Activated CD4-positive, alpha-beta T cell treated with anti-CD3 and anti-CD28 coated beads, Interleukin-2, amount 10 ng/mL, durations not matched to agents 7 days and 5 days (primary cell): Measurements from ENCODE around the gene PPIA. TPM values are rescaled to one million over a fixed set of nuclear protein-coding genes. Genes with fewer than 3 reads are reported as not detected.
A peak's percentile ranks its signal among the peaks of the same experiment; 100 is the strongest.

Experiments used
- CTCF ChIA-PET: fragments of 350-600 bp; sonication (Branson Sonifier 250); formaldehyde crosslinking; loops from one replicate; lab custom pipeline; 2021; ENCODE audit warnings: antibody characterized with exemption; lab: Charles Lee
- POLR2A ChIA-PET: fragments of 350-600 bp; sonication (Branson Sonifier 250); formaldehyde crosslinking; loops from one replicate; lab custom pipeline; 2021; ENCODE audit warnings: antibody characterized with exemption; lab: Charles Lee
- DNase-seq: peaks from one replicate; pipeline ENCODE4 v3.0.0-alpha.2; 2020
- H3K27ac Mint-ChIP-seq: one replicate; pipeline ENCODE4 v1.8.0; 2021; ENCODE audit warnings: mild to moderate bottlenecking, moderate library complexity, mixed read lengths
- H3K27me3 Mint-ChIP-seq: one replicate; pipeline ENCODE4 v1.8.0; 2021; ENCODE audit warnings: mixed read lengths
- H3K36me3 Mint-ChIP-seq: one replicate; pipeline ENCODE4 v1.8.0; 2021; ENCODE audit warnings: low read depth, mixed read lengths
- H3K4me1 Mint-ChIP-seq: one replicate; pipeline ENCODE4 v1.8.0; 2021; ENCODE audit warnings: mixed read lengths
- H3K4me3 Mint-ChIP-seq: one replicate; pipeline ENCODE4 v1.8.0; 2021; ENCODE audit warnings: mild to moderate bottlenecking, moderate library complexity, mixed read lengths
- H3K9me3 Mint-ChIP-seq: one replicate; pipeline ENCODE4 v1.8.0; 2021; ENCODE audit warnings: mixed read lengths
- total RNA-seq, 2 experiments: library from RNA; stranded (reverse); gene quantifications; one replicate each; pipeline ENCODE4 v1.2.3, GENCODE V29; 2021

PPIA gene
- total RNA-seq, 2 experiments from 2014 or later: 1,993 to 2,183 TPM

GRCh38 chr7:44847920-44848634, 51.6 kb downstream of the PPIA start, which contains the start of gene H2AZ2:
H2AZ2 (minus strand) TSS chr7:44848087; CDS start chr7:44847971, 116 bp downstream.
- ChIA-PET CTCF (interaction anchor here (0.6 to 4.1 kb wide), 35 partner anchors 9 to 611 kb away, joined by 3 to 14 read pairs (median 4); partner anchors contain the start of genes DDX56, MYO1G, PURB and TBRG4), POLR2A (interaction anchor here (0.6 to 1.3 kb wide), 6 partner anchors 37 to 241 kb away, joined by 3 to 4 read pairs (median 3); partner anchors contain the start of genes OGDH and PURB)
- Mint-ChIP-seq H3K9me3 (no peaks in the 10 kb centered on the region), H3K4me1 (peaks cover 35% of the 10 kb centered on the region), H3K4me3 (peak within 1 kb of the TSS; percentile 91), H3K36me3 (peaks cover 18% of the 10 kb centered on the region), H3K27ac (peak within 1 kb of the TSS; percentile 99), H3K27me3 (no peaks in the 10 kb centered on the region)
- peak; percentile 100 for DNase-seq

GRCh38 chr7:44849259-44849884, 52.9 kb downstream of the PPIA start:
- Mint-ChIP-seq H3K9me3 (no peaks in the 10 kb centered on the region), H3K4me3 (peak overlapping the region; percentile 91), H3K27me3 (no peaks in the 10 kb centered on the region), H3K27ac (peak overlapping the region; percentile 99), H3K4me1 (peaks cover 32% of the 10 kb centered on the region), H3K36me3 (peaks cover 11% of the 10 kb centered on the region)
- POLR2A ChIA-PET: no interaction called here
- CTCF ChIA-PET: interaction anchor here (0.7 to 4.1 kb wide), 13 partner anchors 8 to 267 kb away, joined by 3 to 14 read pairs (median 5); partner anchors contain the start of gene PURB
- no peak for DNase-seq

DNA sequence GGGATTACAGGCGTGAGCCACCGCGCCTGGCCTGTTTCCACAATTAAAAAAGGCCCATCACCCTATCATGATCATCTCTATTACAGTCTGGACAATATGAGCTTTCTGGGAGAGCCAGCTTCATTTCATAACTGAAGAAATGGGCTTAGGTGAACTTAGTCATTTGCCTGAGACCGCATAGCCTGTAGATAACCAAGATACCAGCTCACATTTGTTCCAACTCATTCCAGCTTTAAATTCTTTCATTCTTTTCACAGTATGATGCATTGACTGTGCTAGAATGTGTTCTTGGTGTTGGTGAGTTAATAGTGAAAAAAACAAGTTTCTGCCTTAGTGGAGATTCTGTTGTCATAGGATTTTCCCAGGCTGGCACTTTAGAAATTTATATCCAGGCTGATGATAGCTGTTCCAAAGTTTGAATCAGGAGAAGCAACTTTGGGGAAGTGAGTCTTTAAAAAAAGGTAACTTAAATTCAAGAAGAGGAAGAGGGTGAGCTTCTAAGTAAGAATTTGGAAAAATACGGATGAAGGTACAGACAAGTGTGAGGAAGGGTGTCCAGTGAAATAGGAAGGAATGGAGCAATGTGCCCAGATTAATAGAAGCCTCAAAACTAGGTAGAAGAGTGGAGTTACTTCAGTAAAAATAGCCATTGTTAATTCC, 53.5 kb downstream of the PPIA start:
- Mint-ChIP-seq H3K36me3 (peaks cover 9% of the 10 kb centered on the region), H3K27ac (peak overlapping the region; percentile 99), H3K9me3 (no peaks in the 10 kb centered on the region), H3K4me3 (peak overlapping the region; percentile 91), H3K27me3 (no peaks in the 10 kb centered on the region), H3K4me1 (peaks cover 26% of the 10 kb centered on the region)
- no peak for DNase-seq
- POLR2A ChIA-PET: no interaction called here
- CTCF ChIA-PET: interaction anchor here (0.7 to 3.7 kb wide), 7 partner anchors 8 to 71 kb away, joined by 3 to 14 read pairs (median 4); no protein-coding TSS in a partner anchor

DNA sequence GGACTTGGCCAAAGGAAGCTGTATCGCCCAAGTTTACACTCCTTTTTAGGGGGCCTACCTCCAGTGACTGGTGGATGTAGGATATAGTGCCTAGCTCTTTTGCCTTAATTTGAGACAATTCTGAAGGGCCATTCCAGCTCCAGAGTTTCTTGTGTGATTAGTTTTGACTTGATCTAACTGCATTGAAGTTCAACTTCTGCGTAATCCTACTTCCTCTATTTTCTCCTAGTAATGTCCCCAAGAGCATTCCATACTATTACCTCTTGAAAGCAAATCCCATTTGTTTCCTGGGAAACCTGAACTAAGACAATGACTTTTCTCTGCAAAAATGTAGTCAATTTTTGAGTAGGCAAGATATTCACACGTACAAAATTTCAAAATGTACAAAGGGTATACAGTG, 56.1 kb downstream of the PPIA start:
- POLR2A ChIA-PET: no interaction called here
- Mint-ChIP-seq H3K27ac (no peak overlapping the region), H3K9me3 (no peaks in the 10 kb centered on the region), H3K36me3 (peaks cover 3% of the 10 kb centered on the region), H3K4me3 (no peak overlapping the region), H3K4me1 (peaks cover 22% of the 10 kb centered on the region), H3K27me3 (no peaks in the 10 kb centered on the region)
- DNase-seq: no peak
- CTCF ChIA-PET: interaction anchor here (0.7 to 1.2 kb wide), 3 partner anchors 68 to 283 kb away, joined by 3 to 4 read pairs (median 3); partner anchors contain the start of gene TMED4

Other genes with a start within 250 kb of the PPIA start
- 10 to 100 TPM; 83.6 to 84.9 TPM for gene DDX56, start 222.8 kb upstream of the PPIA start, total RNA-seq
- 10 to 100 TPM; 78.1 to 78.3 TPM for gene TMED4, start 214.4 kb upstream of the PPIA start, total RNA-seq
- 100 to 1,000 TPM; 114 to 121 TPM for gene OGDH, start 190.1 kb upstream of the PPIA start, total RNA-seq
- gene ZMIZ2, start 47.8 kb upstream of the PPIA start, total RNA-seq: 100 to 1,000 TPM in 1 of 2 experiments, 10 to 100 TPM in 1; 98.6 to 100 TPM
- 100 to 1,000 TPM; 327 to 404 TPM for gene H2AZ2, start 51.4 kb downstream of the PPIA start, total RNA-seq
- gene PURB, start 88.8 kb downstream of the PPIA start, total RNA-seq: 10 to 100 TPM; 22.9 to 24.1 TPM
- gene MYO1G, start 182.3 kb downstream of the PPIA start, total RNA-seq: 100 to 1,000 TPM; 414 to 457 TPM
- 100 to 1,000 TPM; 134 TPM for gene CCM2, start 203.5 kb downstream of the PPIA start, total RNA-seq